MM.1S (cell line): ENCODE results near the gene SSU72.

Experiments used
- DNase-seq: peaks from one replicate; pipeline ENCODE4 v3.0.0-alpha.2; 2015
- H2AFZ ChIP-seq: fragments of 300-600 bp; sonication (generic); 2 replicates; pipeline ENCODE4 v1.6.0; 2016; ENCODE audit warnings: antibody characterized with exemption, low read length
- H3F3A ChIP-seq: fragments of 300-600 bp; sonication (generic); 2 replicates; pipeline ENCODE4 v1.6.1; 2016; ENCODE audit warnings: mild to moderate bottlenecking, antibody characterized with exemption, low read length, moderate library complexity, mixed read lengths; ENCODE audit not compliant: insufficient read depth
- H3K27ac ChIP-seq: fragments of 300-600 bp; sonication (generic); 2 replicates; pipeline ENCODE4 v1.5.1; 2016; ENCODE audit warnings: mild to moderate bottlenecking, low read length
- H3K27me3 ChIP-seq: fragments of 300-600 bp; sonication (generic); replicated peaks from 2 replicates; pipeline ENCODE4 v1.6.0; 2016; ENCODE audit warnings: low read length; ENCODE audit not compliant: insufficient read depth
- H3K36me3 ChIP-seq: fragments of 300-600 bp; sonication (generic); replicated peaks from 2 replicates; pipeline ENCODE4 v1.6.1; 2016; ENCODE audit warnings: mild to moderate bottlenecking, low read length, mixed read lengths; ENCODE audit not compliant: insufficient read depth
- H3K4me1 ChIP-seq: fragments of 300-600 bp; sonication (generic); 2 replicates; pipeline ENCODE4 v1.6.1; 2016; ENCODE audit warnings: low read length, mixed read lengths
- H3K4me2 ChIP-seq: fragments of 300-600 bp; sonication (generic); 2 replicates; pipeline ENCODE4 v1.6.0; 2016; ENCODE audit warnings: low read depth, low read length
- H3K4me3 ChIP-seq: fragments of 300-600 bp; sonication (generic); 2 replicates; pipeline ENCODE4 v1.5.1; 2016; ENCODE audit warnings: low read length, mixed read lengths
- H3K79me2 ChIP-seq: fragments of 300-600 bp; sonication (generic); 2 replicates; pipeline ENCODE4 v1.6.1; 2016; ENCODE audit warnings: mixed run types, low read length, mixed read lengths
- H3K9ac ChIP-seq: fragments of 300-600 bp; sonication (generic); 2 replicates; pipeline ENCODE4 v1.6.1; 2016; ENCODE audit warnings: low read length, mixed read lengths
- H3K9me2 ChIP-seq: fragments of 300-600 bp; sonication (generic); replicated peaks from 2 replicates; pipeline ENCODE4 v1.6.1; 2016; ENCODE audit warnings: mild to moderate bottlenecking, low read length, mixed read lengths; ENCODE audit not compliant: insufficient read depth
- H3K9me3 ChIP-seq: fragments of 300-600 bp; sonication (generic); replicated peaks from 2 replicates; pipeline ENCODE4 v1.6.1; 2016; ENCODE audit warnings: mild to moderate bottlenecking, low read length, mixed read lengths; ENCODE audit not compliant: insufficient read depth
- H4K20me1 ChIP-seq: fragments of 300-600 bp; sonication (generic); 2 replicates; pipeline ENCODE4 v1.6.1; 2016; ENCODE audit warnings: mild to moderate bottlenecking, low read length, moderate library complexity, mixed read lengths; ENCODE audit not compliant: insufficient read depth
- CTCF ChIP-seq: fragments of 300-600 bp; sonication (generic); IDR thresholded peaks from 2 replicates; pipeline ENCODE4 v1.5.1; 2016; ENCODE audit warnings: antibody characterized with exemption, low read length, mixed read lengths
- EZH2 ChIP-seq: fragments of 300-600 bp; sonication (generic); optimal IDR thresholded peaks from 2 replicates; pipeline ENCODE3; 2017; ENCODE audit warnings: low read depth, mild to moderate bottlenecking, antibody characterized with exemption, low read length, mixed read lengths
- EZH2phosphoT487 ChIP-seq: fragments of 300-600 bp; sonication (generic); IDR thresholded peaks from 2 replicates; pipeline ENCODE4 v1.6.1; 2018; ENCODE audit warnings: antibody characterized with exemption, low read length

Gene SSU72

GRCh38 chr1:1605034-1605591 lies 30.4 kb upstream of the SSU72 start:
- Histone ChIP-seq H4K20me1 (no peaks in the 10 kb centered on the region), H2AFZ (no peak overlapping the region), H3K9me2 (no peaks in the 10 kb centered on the region), H3F3A (peaks cover 18% of the 10 kb centered on the region; the same call in 1 of the 2 replicates), H3K4me1 (peaks cover 24% of the 10 kb centered on the region), H3K79me2 (no peaks in the 10 kb centered on the region), H3K9ac (no peak overlapping the region), H3K27ac (no peak overlapping the region), H3K4me2 (no peak overlapping the region), H3K9me3 (no peaks in the 10 kb centered on the region), H3K36me3 (no peaks in the 10 kb centered on the region), H3K4me3 (no peak overlapping the region), H3K27me3 (peaks cover 10% of the 10 kb centered on the region)
- TF ChIP-seq CTCF (no peak), EZH2 (no peak), EZH2phosphoT487 (no peak)
- DNase-seq: no peak

GRCh38 chr1:1604374-1605033 lies 29.8 kb upstream of the SSU72 start:
- Histone ChIP-seq H3K4me2 (no peak overlapping the region), H3F3A (peaks cover 12% of the 10 kb centered on the region; the same call in 1 of the 2 replicates), H3K4me3 (no peak overlapping the region), H3K9me2 (no peaks in the 10 kb centered on the region), H3K79me2 (no peaks in the 10 kb centered on the region), H3K4me1 (peaks cover 18% of the 10 kb centered on the region), H3K9me3 (no peaks in the 10 kb centered on the region), H3K27ac (no peak overlapping the region), H2AFZ (no peak overlapping the region), H3K27me3 (peaks cover 10% of the 10 kb centered on the region), H3K36me3 (no peaks in the 10 kb centered on the region), H3K9ac (no peak overlapping the region), H4K20me1 (no peaks in the 10 kb centered on the region)
- DNase-seq: no peak
- TF ChIP-seq CTCF: no peak
- no peak for TF ChIP-seq EZH2phosphoT487
- TF ChIP-seq EZH2: no peak

GRCh38 chr1:1603671-1604373 lies 29.2 kb upstream of the SSU72 start:
- H3K4me1 ChIP-seq: peaks cover 17% of the 10 kb centered on the region
- no peak overlapping the region for H3K9ac ChIP-seq
- H2AFZ ChIP-seq: no peak overlapping the region
- peaks cover 10% of the 10 kb centered on the region for H3K27me3 ChIP-seq
- H3K27ac ChIP-seq: no peak overlapping the region
- H3K9me3 ChIP-seq: no peaks in the 10 kb centered on the region
- H3K4me2 ChIP-seq: no peak overlapping the region
- TF ChIP-seq CTCF (no peak), EZH2 (no peak), EZH2phosphoT487 (no peak)
- no peaks in the 10 kb centered on the region for H3K36me3 ChIP-seq
- no peaks in the 10 kb centered on the region for H4K20me1 ChIP-seq
- no peaks in the 10 kb centered on the region for H3K9me2 ChIP-seq
- H3K4me3 ChIP-seq: no peak overlapping the region
- no peak for DNase-seq
- peaks cover 12% of the 10 kb centered on the region; the same call in 1 of the 2 replicates for H3F3A ChIP-seq
- no peaks in the 10 kb centered on the region for H3K79me2 ChIP-seq
